H9 (cell line): Measurements from ENCODE around the gene OR10J4. TPM values are rescaled to one million over a fixed set of nuclear protein-coding genes. Genes with fewer than 3 reads are reported as not detected.

Experiments used
- DNase-seq: peaks from one replicate; pipeline ENCODE4 v3.0.0-alpha.2; 2017
- H2AFZ ChIP-seq: one replicate; pipeline ENCODE4 v1.6.1; 2013; ENCODE audit warnings: mild to moderate bottlenecking, low read length, control low read depth, moderate library complexity
- H2AK5ac ChIP-seq: 2 replicates; pipeline ENCODE4 v1.6.1; 2013; ENCODE audit warnings: low read length, control low read depth, mixed read lengths; ENCODE audit not compliant: insufficient read length
- H2BK120ac ChIP-seq: one replicate; pipeline ENCODE4 v1.6.1; 2013; ENCODE audit warnings: low read depth, mild to moderate bottlenecking, low read length, control low read depth, inconsistent platforms; ENCODE audit not compliant: poor library complexity, severe bottlenecking
- H2BK12ac ChIP-seq: 2 replicates; pipeline ENCODE4 v1.6.1; 2013; ENCODE audit warnings: low read length, control low read depth, mixed read lengths, low read depth; ENCODE audit not compliant: insufficient read length
- H2BK15ac ChIP-seq: 2 replicates; pipeline ENCODE4 v1.6.1; 2013; ENCODE audit warnings: low read depth, low read length, control low read depth
- H2BK20ac ChIP-seq: one replicate; pipeline ENCODE4 v1.6.1; 2013; ENCODE audit warnings: low read depth, mild to moderate bottlenecking, low read length, control low read depth, inconsistent platforms; ENCODE audit not compliant: poor library complexity, severe bottlenecking
- H2BK5ac ChIP-seq: 2 replicates; pipeline ENCODE4 v1.6.1; 2013; ENCODE audit warnings: low read length, control low read depth, mixed read lengths; ENCODE audit not compliant: insufficient read length
- H3K14ac ChIP-seq: 2 replicates; pipeline ENCODE4 v1.6.1; 2013; ENCODE audit warnings: low read length, control low read depth; ENCODE audit not compliant: insufficient read depth
- H3K18ac ChIP-seq: 2 replicates; pipeline ENCODE4 v1.6.1; 2013; ENCODE audit warnings: low read depth, mild to moderate bottlenecking, mixed read lengths, low read length, control low read depth; ENCODE audit not compliant: insufficient read length
- H3K23ac ChIP-seq: 2 replicates; pipeline ENCODE4 v1.6.1; 2013; ENCODE audit warnings: low read length, control low read depth, mixed read lengths, low read depth; ENCODE audit not compliant: insufficient read length
- H3K23me2 ChIP-seq: 2 replicates; pipeline ENCODE4 v1.6.1; 2013; ENCODE audit warnings: low read depth, mild to moderate bottlenecking, mixed read lengths, low read length, control low read depth; ENCODE audit not compliant: insufficient read length, poor library complexity, severe bottlenecking
- H3K27ac ChIP-seq: 2 replicates; pipeline ENCODE4 v1.5.1; 2013; ENCODE audit warnings: low read length, control low read depth, mixed read lengths, low read depth; ENCODE audit not compliant: insufficient read length
- H3K27me3 ChIP-seq: 2 replicates; pipeline ENCODE4 v1.6.1; 2013; ENCODE audit warnings: low read length, control low read depth, inconsistent platforms; ENCODE audit not compliant: insufficient read depth
- H3K4ac ChIP-seq: 2 replicates; pipeline ENCODE4 v1.6.1; 2013; ENCODE audit warnings: low read depth, mild to moderate bottlenecking, control low read depth, inconsistent platforms, low read length, moderate library complexity
- H3K4me1 ChIP-seq: 2 replicates; pipeline ENCODE4 v1.6.1; 2013; ENCODE audit warnings: low read length, control low read depth, inconsistent platforms; ENCODE audit not compliant: insufficient read depth
- H3K4me2 ChIP-seq: 2 replicates; pipeline ENCODE4 v1.6.1; 2013; ENCODE audit warnings: low read length, control low read depth, mixed read lengths; ENCODE audit not compliant: insufficient read length, insufficient read depth
- H3K56ac ChIP-seq: 2 replicates; pipeline ENCODE4 v1.6.1; 2013; ENCODE audit warnings: low read depth, mild to moderate bottlenecking, mixed read lengths, low read length, control low read depth; ENCODE audit not compliant: insufficient read length
- H3K79me1 ChIP-seq: 2 replicates; pipeline ENCODE4 v1.6.1; 2013; ENCODE audit warnings: low read depth, mild to moderate bottlenecking, moderate library complexity, low read length, control low read depth, inconsistent platforms; ENCODE audit not compliant: insufficient read depth, poor library complexity, severe bottlenecking
- H3K79me2 ChIP-seq: 2 replicates; pipeline ENCODE4 v1.6.1; 2013; ENCODE audit warnings: low read length, control low read depth, inconsistent platforms; ENCODE audit not compliant: insufficient read depth
- H3K9ac ChIP-seq: 2 replicates; pipeline ENCODE4 v1.6.1; 2013; ENCODE audit warnings: low read length, control low read depth, mixed read lengths; ENCODE audit not compliant: insufficient read length; ENCODE audit errors: extremely low read depth
- H3K9me3 ChIP-seq: one replicate; pipeline ENCODE4 v1.6.1; 2013; ENCODE audit warnings: low read depth, low read length, inconsistent platforms; ENCODE audit not compliant: control insufficient read depth
- H3T11ph ChIP-seq: one replicate; pipeline ENCODE4 v1.6.1; 2013; ENCODE audit warnings: mild to moderate bottlenecking, low read length, control low read depth, inconsistent platforms
- H4K20me1 ChIP-seq: one replicate; pipeline ENCODE4 v1.6.1; 2013; ENCODE audit not compliant: control insufficient read depth, insufficient read length, insufficient read depth
- H4K5ac ChIP-seq: 2 replicates; pipeline ENCODE4 v1.6.1; 2013; ENCODE audit warnings: low read depth, mild to moderate bottlenecking, mixed read lengths, low read length, control low read depth; ENCODE audit not compliant: insufficient read length
- H4K8ac ChIP-seq: replicated peaks from 2 replicates; pipeline ENCODE4 v1.6.1; 2013; ENCODE audit warnings: low read length, control low read depth, mixed read lengths, low read depth; ENCODE audit not compliant: insufficient read length
- H4K91ac ChIP-seq: 2 replicates; pipeline ENCODE4 v1.6.1; 2013; ENCODE audit warnings: low read depth, mild to moderate bottlenecking, moderate library complexity, mixed read lengths, low read length, control low read depth; ENCODE audit not compliant: insufficient read length
- H3K27ac Mint-ChIP-seq, 3 experiments: 2 replicates in 2 of 3; 3 replicates in 1 of 3; pipeline ENCODE4 v1.8.0; 2020 to 2021; ENCODE audit warnings: mixed read lengths in 3 of 3, mild to moderate bottlenecking in 1 of 3, moderate library complexity in 1 of 3
- H3K27me3 Mint-ChIP-seq: 2 replicates; pipeline ENCODE4 v1.8.0; 2021; ENCODE audit warnings: low read depth, mild to moderate bottlenecking, moderate library complexity, mixed read lengths
- H3K36me3 Mint-ChIP-seq, 3 experiments: 2 replicates in 2 of 3; 3 replicates in 1 of 3; pipeline ENCODE4 v1.8.0; 2020 to 2021; ENCODE audit warnings: low read depth in 3 of 3, mixed read lengths in 3 of 3; ENCODE audit not compliant: insufficient read depth in 1 of 3
- H3K4me1 Mint-ChIP-seq, 2 experiments: 2 replicates each; pipeline ENCODE4 v1.8.0; 2020; ENCODE audit warnings: mixed read lengths in 2 of 2
- H3K4me3 Mint-ChIP-seq, 2 experiments: 2 replicates in 1 of 2; 3 replicates in 1 of 2; pipeline ENCODE4 v1.8.0; 2020 to 2021; ENCODE audit warnings: mild to moderate bottlenecking in 2 of 2, mixed read lengths in 2 of 2, moderate library complexity in 1 of 2
- H3K9me3 Mint-ChIP-seq, 2 experiments: 2 replicates in 1 of 2; 3 replicates in 1 of 2; pipeline ENCODE4 v1.8.0; 2020; ENCODE audit warnings: mild to moderate bottlenecking in 2 of 2, mixed read lengths in 2 of 2, moderate library complexity in 1 of 2
- CTCF ChIP-seq: fragments of 200-600 bp; sonication (generic); conservative IDR thresholded peaks from 3 replicates; pipeline ENCODE4 v1.8.0; 2021; ENCODE audit warnings: antibody characterized with exemption, mild to moderate bottlenecking
- WGBS: extraction: QIAGEN DNeasy Blood & Tissue Kit; methylation state at CpG from one replicate; pipeline ENCODE4 v1.1.7; 2013; ENCODE audit warnings: missing lambda C conversion rate, low lambda C conversion rate, mixed read lengths; ENCODE audit not compliant: insufficient read length; ENCODE audit errors: extremely low coverage; 5-methylcytosine and 5-hydroxymethylcytosine counted together
- total RNA-seq: library from RNA; stranded (reverse); gene quantifications from 2 replicates; pipeline ENCODE4 v1.2.1, GENCODE V29; 2021

The OR10J4 gene
- total RNA-seq, 1 experiment from 2014 or later, result not detected

GRCh38 chr1:159430985-159431384, 1.0 kb upstream of the OR10J4 start:
- no peak overlapping the region for H3K4me2 ChIP-seq
- Mint-ChIP-seq H3K4me1 (no peaks in the 10 kb centered on the region), H3K4me3 (no peak overlapping the region), H3K27ac (no peak overlapping the region), H3K9me3 (peaks cover 0 to 35% of the 10 kb centered on the region in 2 experiments; a peak in 2 of 5 replicates), H3K27me3 (peaks cover 2% of the 10 kb centered on the region), H3K36me3 (peaks cover 0 to 28% (median 0%) of the 10 kb centered on the region in 3 experiments; a peak in 2 of 7 replicates)
- H3K27ac ChIP-seq, result no peak overlapping the region
- H2BK20ac ChIP-seq, result no peak overlapping the region
- no peak overlapping the region for H3K9ac ChIP-seq
- H3K79me2 ChIP-seq, result no peaks in the 10 kb centered on the region
- H3K4ac ChIP-seq, result no peak overlapping the region
- no peaks in the 10 kb centered on the region for H3K23me2 ChIP-seq
- H2BK120ac ChIP-seq, result no peak overlapping the region
- no peak for DNase-seq
- no peak for TF ChIP-seq CTCF
- WGBS, result no CpG with 5 or more reads among the region's 6 CpGs
- H3K9me3 ChIP-seq, result no peaks in the 10 kb centered on the region
- no peak overlapping the region for H4K8ac ChIP-seq
- H3K14ac ChIP-seq, result no peak overlapping the region
- no peak overlapping the region for H2AFZ ChIP-seq
- no peak overlapping the region for H2AK5ac ChIP-seq
- no peaks in the 10 kb centered on the region for H4K20me1 ChIP-seq
- H3K18ac ChIP-seq, result no peak overlapping the region
- no peak overlapping the region for H3K23ac ChIP-seq
- H3K27me3 ChIP-seq, result no peaks in the 10 kb centered on the region
- H4K91ac ChIP-seq, result no peak overlapping the region
- H3K79me1 ChIP-seq, result no peaks in the 10 kb centered on the region
- H3K4me1 ChIP-seq, result no peaks in the 10 kb centered on the region
- H2BK5ac ChIP-seq, result no peak overlapping the region
- no peak overlapping the region for H4K5ac ChIP-seq
- no peak overlapping the region for H3K56ac ChIP-seq
- no peak overlapping the region for H2BK15ac ChIP-seq
- H3T11ph ChIP-seq, result no peak overlapping the region
- H2BK12ac ChIP-seq, result no peak overlapping the region
